GM12873 (cell line): Measurements from ENCODE around the gene DOCK1.

Source experiments
- TF ChIP-seq, protein P1 (sequence below): IDR thresholded peaks from 2 replicates; pipeline ENCODE4 v1.5.1; 2012; ENCODE audit warnings: low read depth, mild to moderate bottlenecking, moderate library complexity, low read length, control low read depth; ENCODE audit not compliant: insufficient read depth; ENCODE audit errors: missing control alignments

Gene DOCK1

DNA sequence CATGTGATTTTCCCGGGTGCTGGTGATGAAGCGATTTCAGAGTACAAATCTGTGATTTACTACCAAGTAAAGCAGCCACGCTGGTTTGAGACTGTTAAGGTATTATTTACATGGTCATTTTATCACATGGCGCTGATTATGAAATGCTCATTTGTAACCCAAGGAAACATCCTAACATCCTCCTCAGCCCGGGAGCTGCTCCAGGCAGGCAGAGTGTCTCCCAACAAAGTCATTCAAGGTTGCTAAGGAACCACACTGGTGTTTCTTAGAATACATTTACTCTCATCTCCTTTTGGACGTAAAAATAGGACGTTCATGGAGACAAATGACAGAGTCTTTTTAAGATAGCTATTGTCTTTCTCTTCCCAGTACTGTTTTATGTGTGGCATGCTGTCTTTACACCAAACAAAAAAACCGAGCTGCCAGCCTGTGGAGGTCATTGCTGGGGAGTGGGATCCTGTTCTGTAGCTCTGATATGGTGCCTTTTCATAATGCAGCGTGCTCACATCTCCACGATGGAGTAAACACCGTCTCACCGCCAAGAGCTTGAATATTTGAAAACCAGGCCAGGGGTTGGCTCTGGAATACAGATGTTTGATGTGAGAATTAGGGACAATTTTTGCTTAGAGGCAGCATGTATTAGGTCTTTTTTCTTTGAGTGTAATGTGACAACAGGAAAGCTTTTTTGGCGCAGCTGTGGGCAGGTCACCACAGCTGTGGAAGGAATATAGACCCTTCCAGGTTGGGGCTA lies 119.6 kb downstream of the DOCK1 start:
- TF ChIP-seq, protein P1, sequence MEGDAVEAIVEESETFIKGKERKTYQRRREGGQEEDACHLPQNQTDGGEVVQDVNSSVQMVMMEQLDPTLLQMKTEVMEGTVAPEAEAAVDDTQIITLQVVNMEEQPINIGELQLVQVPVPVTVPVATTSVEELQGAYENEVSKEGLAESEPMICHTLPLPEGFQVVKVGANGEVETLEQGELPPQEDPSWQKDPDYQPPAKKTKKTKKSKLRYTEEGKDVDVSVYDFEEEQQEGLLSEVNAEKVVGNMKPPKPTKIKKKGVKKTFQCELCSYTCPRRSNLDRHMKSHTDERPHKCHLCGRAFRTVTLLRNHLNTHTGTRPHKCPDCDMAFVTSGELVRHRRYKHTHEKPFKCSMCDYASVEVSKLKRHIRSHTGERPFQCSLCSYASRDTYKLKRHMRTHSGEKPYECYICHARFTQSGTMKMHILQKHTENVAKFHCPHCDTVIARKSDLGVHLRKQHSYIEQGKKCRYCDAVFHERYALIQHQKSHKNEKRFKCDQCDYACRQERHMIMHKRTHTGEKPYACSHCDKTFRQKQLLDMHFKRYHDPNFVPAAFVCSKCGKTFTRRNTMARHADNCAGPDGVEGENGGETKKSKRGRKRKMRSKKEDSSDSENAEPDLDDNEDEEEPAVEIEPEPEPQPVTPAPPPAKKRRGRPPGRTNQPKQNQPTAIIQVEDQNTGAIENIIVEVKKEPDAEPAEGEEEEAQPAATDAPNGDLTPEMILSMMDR: no peak

DNA sequence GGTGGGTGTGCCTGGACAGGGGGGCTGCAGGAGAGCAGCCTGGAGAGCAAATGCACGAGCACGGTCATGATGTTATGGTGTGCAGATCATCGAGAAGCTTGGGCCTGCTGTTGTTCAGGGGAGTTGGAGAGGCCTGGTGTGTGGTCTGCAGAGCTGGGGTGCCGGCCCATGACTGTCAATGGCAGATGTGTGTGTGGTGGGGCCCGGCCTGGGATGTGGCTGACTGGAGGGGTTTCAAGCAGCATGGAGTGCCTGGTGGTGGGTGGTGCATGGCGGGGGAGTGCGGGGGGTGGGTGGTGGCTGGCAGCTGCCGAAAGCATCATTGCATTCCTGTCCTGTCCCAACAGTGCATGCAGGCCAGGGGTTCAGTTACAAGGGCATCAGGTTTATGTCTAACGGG lies 122.6 kb downstream of the DOCK1 start:
- TF ChIP-seq, protein P1: no peak

DNA sequence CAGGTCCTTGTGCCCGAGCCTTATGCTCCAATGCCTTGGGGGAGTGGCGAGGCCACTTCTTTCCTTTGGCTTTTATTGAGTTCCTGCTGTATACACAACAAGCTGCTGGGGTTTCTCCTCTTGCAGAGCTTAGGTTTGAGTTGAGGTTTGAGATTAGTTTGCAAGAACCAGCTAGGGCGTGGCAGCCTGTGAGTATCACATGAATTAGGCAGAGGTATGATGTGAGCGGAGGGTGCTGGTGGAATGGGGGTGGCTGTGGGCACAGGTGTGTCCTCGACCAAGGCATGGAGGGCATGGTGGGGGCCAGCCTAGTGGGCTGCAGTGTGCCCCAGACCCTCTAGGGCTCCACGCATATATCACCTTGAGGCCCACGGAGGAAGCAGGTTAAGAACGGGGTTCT lies 123.3 kb downstream of the DOCK1 start:
- TF ChIP-seq, protein P1: no peak

DNA sequence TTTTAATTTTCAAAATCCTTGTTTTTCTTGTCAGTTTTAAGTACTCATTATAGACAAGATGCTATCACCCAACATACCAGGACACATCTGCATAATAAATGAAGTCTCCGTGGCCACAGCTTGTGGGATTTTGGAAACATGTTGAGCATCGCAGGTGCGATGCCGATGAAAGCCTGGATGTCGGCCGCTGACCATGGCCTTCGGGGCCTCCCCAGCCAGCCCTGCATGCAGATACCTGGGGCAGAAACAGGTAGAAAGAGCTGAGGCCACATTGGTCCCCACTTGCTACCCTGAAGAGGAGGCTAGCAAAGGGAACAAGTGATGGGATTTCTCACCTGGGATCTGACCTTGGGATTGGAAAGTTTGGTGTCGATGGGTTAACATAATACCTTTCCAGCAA lies 123.8 kb downstream of the DOCK1 start:
- TF ChIP-seq, protein P1: no peak

DNA sequence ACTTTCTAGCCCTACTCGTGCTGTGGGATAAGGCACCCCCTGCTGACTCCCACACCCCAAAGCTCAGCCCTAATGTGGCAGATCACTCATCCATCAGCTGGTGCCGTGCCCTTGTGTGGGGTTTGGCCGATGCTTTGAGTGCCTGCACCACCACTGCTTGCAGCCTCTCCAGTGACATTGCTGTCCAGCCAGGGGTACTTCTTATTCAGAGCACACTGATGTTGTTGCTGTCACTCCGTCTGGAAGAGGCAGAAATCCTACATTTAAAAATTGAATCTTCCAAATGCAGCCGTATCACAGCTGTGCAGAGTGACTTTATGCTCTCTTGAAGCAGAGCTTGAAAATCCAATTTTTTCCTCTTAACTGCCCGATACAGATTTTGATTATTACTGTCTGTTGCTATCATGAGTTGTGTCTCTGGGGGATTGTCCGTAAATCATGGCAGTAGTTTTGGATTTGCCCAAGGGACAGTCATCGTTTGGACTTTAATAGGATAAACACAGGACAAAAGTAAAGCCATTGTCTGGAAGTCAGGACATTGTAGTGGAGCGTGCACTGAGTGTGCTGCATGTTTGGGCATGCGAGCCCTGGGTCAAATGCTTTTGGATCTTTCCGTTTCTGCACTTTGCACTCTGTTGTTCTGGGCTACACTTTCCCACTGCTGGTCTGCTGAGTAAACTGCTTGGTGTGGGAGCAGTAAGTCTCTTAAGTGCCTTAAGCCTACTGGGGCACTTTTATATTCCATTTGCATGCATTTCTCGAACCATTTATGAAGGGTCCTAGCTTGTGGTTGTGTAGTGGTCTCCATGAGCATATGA lies 128.2 kb downstream of the DOCK1 start:
- TF ChIP-seq, protein P1: no peak

DNA sequence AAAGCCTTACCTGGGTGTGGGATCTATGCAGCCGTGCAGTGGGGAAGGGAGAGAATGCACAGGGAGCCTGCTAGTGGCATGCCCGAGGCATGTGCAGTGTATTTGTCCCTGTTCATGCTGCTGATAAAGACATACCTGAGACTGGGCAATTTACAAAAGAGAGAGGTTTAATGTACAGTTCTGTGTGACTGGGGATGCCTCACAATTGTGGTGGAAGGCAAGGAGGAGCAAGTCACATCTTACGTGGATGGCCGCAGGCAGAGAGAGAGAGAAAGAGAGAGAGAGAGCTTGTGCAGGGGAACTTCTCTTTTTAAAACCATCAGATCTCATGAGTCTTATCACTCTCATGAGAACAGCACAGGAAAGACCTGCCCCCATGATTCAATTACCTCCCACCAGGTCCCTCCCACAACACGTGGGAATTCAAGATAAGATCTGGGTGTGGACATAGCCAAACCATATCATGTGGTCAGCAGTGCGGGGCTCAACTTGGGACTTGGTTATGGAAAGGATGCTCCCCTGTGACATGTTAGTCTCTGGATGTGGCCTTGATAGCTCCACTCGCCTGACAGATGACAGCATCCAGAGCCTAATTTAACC lies 128.9 kb downstream of the DOCK1 start:
- TF ChIP-seq, protein P1: no peak

DNA sequence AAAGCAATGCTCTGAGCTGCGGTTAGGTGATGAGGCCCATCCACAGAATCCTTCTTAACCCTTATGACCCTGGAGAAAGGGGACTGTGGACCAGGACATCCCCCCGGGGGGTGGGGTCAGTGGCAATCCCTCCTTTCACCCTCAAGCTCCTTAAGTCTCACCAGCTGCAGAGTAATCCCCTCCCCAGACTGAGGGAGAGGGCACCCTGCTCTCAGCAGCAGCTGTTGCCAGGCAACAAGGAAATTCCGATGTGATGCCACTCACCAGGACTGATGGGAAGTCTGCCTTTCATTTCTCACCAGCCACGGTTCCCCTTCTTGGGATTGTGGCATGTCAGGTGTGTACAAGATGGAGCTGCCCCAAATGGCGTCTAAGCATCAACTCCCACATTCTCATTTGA lies 129.6 kb downstream of the DOCK1 start:
- TF ChIP-seq, protein P1: no peak
